ENCODE measurements around the gene MFNG. TPM values are rescaled to one million over a fixed set of nuclear protein-coding genes. Genes with fewer than 3 reads are reported as not detected.
A peak's percentile ranks its signal among the peaks of the same experiment; 100 is the strongest.
"Not testable (repeated sequence)": the region's sequence is repeated elsewhere in the genome, so short reads cannot be mapped to it uniquely, and the experiment has no call there.

The MFNG gene
- total RNA-seq = 3.2 and 5.9 TPM in 2 replicates
- long read RNA-seq, partial matches to known transcripts = 0 of 3 reads
- long read RNA-seq, other reads (novel, unspliced or antisense) = 1 of 3 reads

GRCh38 chr22:37486224-37486845 is at the start of gene MFNG:
Gene MFNG, minus strand, starts transcription at chr22:37486384. Its CDS starts 207 bp downstream, at chr22:37486177.
- TF ChIP-seq CTCF (IDR thresholded peaks at IDR 0.05; ENCODE audit: unreplicated experiment) = no peak
- DNase-seq (ENCODE audit: low spot score, unreplicated experiment) = peak; percentile 24
- Mint-ChIP-seq H3K27ac (peak within 1 kb of the TSS; percentile 34), H3K27me3 (peaks cover 7% of the 10 kb centered on the region), H3K4me3 (ENCODE audit: low read depth) (no peak within 1 kb of the TSS), H3K4me1 (ENCODE audit: low read depth) (peaks cover 25% of the 10 kb centered on the region), H3K9me3 (ENCODE audit: low read depth) (no peaks in the 10 kb centered on the region), H3K36me3 (ENCODE audit: insufficient read depth) (peaks cover 8% of the 10 kb centered on the region)

- Mint-ChIP-seq H3K4me3 (ENCODE audit: low read depth) (no peak overlapping the region), H3K27me3 (no peaks in the 10 kb centered on the region), H3K27ac (no peak overlapping the region), H3K4me1 (ENCODE audit: low read depth) (peaks cover 17% of the 10 kb centered on the region), H3K9me3 (ENCODE audit: low read depth) (no peaks in the 10 kb centered on the region), H3K36me3 (ENCODE audit: insufficient read depth) (no peaks in the 10 kb centered on the region)
- TF ChIP-seq CTCF (IDR thresholded peaks at IDR 0.05; ENCODE audit: unreplicated experiment) = no peak
- no peak for DNase-seq (ENCODE audit: low spot score, unreplicated experiment)
Observed at GRCh38 chr22:37535159-37535558, 49.0 kb upstream of the MFNG start.

- H3K27me3 Mint-ChIP-seq = no peaks in the 10 kb centered on the region
- H3K36me3 Mint-ChIP-seq (ENCODE audit: insufficient read depth) = no peaks in the 10 kb centered on the region
- no peak for TF ChIP-seq CTCF (IDR thresholded peaks at IDR 0.05; ENCODE audit: unreplicated experiment)
- H3K4me3 Mint-ChIP-seq (ENCODE audit: low read depth) = no peak overlapping the region
- peak overlapping the region; percentile 18 for H3K27ac Mint-ChIP-seq
- H3K9me3 Mint-ChIP-seq (ENCODE audit: low read depth) = no peaks in the 10 kb centered on the region
- no peak for DNase-seq (ENCODE audit: low spot score, unreplicated experiment)
- H3K4me1 Mint-ChIP-seq (ENCODE audit: low read depth) = peaks cover 16% of the 10 kb centered on the region
Observed at GRCh38 chr22:37534445-37534844, 48.3 kb upstream of the MFNG start.

GRCh38 chr22:37533995-37534394 is 47.8 kb upstream of the MFNG start:
- Mint-ChIP-seq H3K36me3 (ENCODE audit: insufficient read depth) (no peaks in the 10 kb centered on the region), H3K4me3 (ENCODE audit: low read depth) (no peak overlapping the region), H3K27ac (no peak overlapping the region), H3K4me1 (ENCODE audit: low read depth) (peaks cover 14% of the 10 kb centered on the region), H3K27me3 (no peaks in the 10 kb centered on the region), H3K9me3 (ENCODE audit: low read depth) (no peaks in the 10 kb centered on the region)
- TF ChIP-seq CTCF (IDR thresholded peaks at IDR 0.05; ENCODE audit: unreplicated experiment) = no peak
- DNase-seq (ENCODE audit: low spot score, unreplicated experiment) = no peak

- no peak for TF ChIP-seq CTCF (IDR thresholded peaks at IDR 0.05; ENCODE audit: unreplicated experiment)
- DNase-seq (ENCODE audit: low spot score, unreplicated experiment) = no peak
- H3K9me3 Mint-ChIP-seq (ENCODE audit: low read depth) = no peaks in the 10 kb centered on the region
- no peaks in the 10 kb centered on the region for H3K36me3 Mint-ChIP-seq (ENCODE audit: insufficient read depth)
- H3K27me3 Mint-ChIP-seq = no peaks in the 10 kb centered on the region
- no peak overlapping the region for H3K27ac Mint-ChIP-seq
- H3K4me1 Mint-ChIP-seq (ENCODE audit: low read depth) = peaks cover 9% of the 10 kb centered on the region
- no peak overlapping the region for H3K4me3 Mint-ChIP-seq (ENCODE audit: low read depth)
Observed at GRCh38 chr22:37529652-37530345, 43.6 kb upstream of the MFNG start.

GRCh38 chr22:37527952-37528351 is 41.8 kb upstream of the MFNG start:
- not testable (repeated sequence) for H3K27ac Mint-ChIP-seq; H3K4me1 Mint-ChIP-seq (ENCODE audit: low read depth); DNase-seq (ENCODE audit: low spot score, unreplicated experiment); H3K4me3 Mint-ChIP-seq (ENCODE audit: low read depth); H3K9me3 Mint-ChIP-seq (ENCODE audit: low read depth); H3K27me3 Mint-ChIP-seq; H3K36me3 Mint-ChIP-seq (ENCODE audit: insufficient read depth)

GRCh38 chr22:37527081-37527752 is 41.0 kb upstream of the MFNG start:
- DNase-seq (ENCODE audit: low spot score, unreplicated experiment); H3K4me3 Mint-ChIP-seq (ENCODE audit: low read depth); H3K9me3 Mint-ChIP-seq (ENCODE audit: low read depth); H3K27ac Mint-ChIP-seq; H3K4me1 Mint-ChIP-seq (ENCODE audit: low read depth); H3K36me3 Mint-ChIP-seq (ENCODE audit: insufficient read depth); H3K27me3 Mint-ChIP-seq: not testable (repeated sequence)
